ENCODE data around the gene SDF4.

SDF4 gene

DNA sequence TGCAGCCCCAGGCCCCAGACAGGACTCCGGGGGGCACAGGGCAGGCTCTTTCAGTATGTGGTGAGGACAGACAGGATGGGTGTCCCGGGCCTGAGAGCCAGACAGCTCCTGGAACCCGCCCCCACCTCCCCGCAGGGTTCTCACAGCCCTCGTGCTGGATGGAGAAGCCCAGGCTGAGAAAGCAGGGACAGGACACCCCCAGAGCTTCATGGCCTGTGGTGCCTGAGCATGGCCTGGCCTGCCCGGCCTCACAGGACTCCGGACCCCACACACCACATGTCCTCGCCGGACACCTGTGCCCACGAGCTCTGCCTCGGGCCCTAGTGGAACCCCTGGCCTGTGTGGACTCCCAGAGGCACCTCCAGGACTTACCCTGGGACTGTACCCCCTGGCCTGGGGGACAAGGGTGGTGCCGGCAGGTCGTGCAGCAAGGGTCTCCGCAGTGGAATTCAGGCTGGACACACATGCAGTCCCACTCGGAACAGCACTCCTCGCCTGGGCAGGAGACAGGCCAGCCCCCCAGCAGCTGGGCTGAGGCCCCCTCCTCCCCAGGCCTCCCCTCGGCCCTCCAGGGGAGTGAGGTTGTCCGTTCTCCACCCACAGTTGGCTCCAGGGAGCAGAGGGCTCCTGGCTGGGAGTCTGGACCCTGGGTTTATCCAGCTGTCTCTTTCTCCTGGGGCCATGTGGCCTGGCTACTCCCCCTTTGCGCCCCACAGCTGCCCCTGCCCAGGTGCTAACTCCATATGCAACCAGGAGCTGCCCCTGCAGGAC, 26.6 kb downstream of the SDF4 start:
- no peaks in the 10 kb centered on the region for H3K9me3 ChIP-seq (ENCODE audit: control insufficient read depth, insufficient read depth, low read length)
- H3K27me3 ChIP-seq (ENCODE audit: control insufficient read depth, low read length), result peaks cover 64% of the 10 kb centered on the region
- no peaks in the 10 kb centered on the region for H3K79me2 ChIP-seq (ENCODE audit: control insufficient read depth, low read length)
- no peak for TF ChIP-seq EZH2phosphoT487 (IDR thresholded peaks at IDR 0.05; ENCODE audit: borderline replicate concordance, low read length)
- TF ChIP-seq, protein P1, sequence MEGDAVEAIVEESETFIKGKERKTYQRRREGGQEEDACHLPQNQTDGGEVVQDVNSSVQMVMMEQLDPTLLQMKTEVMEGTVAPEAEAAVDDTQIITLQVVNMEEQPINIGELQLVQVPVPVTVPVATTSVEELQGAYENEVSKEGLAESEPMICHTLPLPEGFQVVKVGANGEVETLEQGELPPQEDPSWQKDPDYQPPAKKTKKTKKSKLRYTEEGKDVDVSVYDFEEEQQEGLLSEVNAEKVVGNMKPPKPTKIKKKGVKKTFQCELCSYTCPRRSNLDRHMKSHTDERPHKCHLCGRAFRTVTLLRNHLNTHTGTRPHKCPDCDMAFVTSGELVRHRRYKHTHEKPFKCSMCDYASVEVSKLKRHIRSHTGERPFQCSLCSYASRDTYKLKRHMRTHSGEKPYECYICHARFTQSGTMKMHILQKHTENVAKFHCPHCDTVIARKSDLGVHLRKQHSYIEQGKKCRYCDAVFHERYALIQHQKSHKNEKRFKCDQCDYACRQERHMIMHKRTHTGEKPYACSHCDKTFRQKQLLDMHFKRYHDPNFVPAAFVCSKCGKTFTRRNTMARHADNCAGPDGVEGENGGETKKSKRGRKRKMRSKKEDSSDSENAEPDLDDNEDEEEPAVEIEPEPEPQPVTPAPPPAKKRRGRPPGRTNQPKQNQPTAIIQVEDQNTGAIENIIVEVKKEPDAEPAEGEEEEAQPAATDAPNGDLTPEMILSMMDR (IDR thresholded peaks at IDR 0.05; ENCODE audit: low read depth, low read length, poor library complexity, severe bottlenecking), result no peak
- no peaks in the 10 kb centered on the region for H3F3A ChIP-seq (ENCODE audit: control insufficient read depth, insufficient read depth)
- H3K4me2 ChIP-seq (ENCODE audit: low read length), result no peak overlapping the region
- H3K4me3 ChIP-seq (ENCODE audit: low read length), result no peak overlapping the region
- H3K27ac ChIP-seq (ENCODE audit: low read depth, low read length), result no peak overlapping the region
- H4K20me1 ChIP-seq (ENCODE audit: control insufficient read depth, insufficient read depth, low read depth, low read length), result 0 out of 2 replicates have a peak, but pooled peaks cover 5% of the 10 kb centered on the region
- peaks cover 25% of the 10 kb centered on the region for H3K4me1 ChIP-seq (ENCODE audit: control insufficient read depth, low read length)
- H3K9me2 ChIP-seq (replicated peaks; ENCODE audit: control insufficient read depth, low read length), result no peaks in the 10 kb centered on the region
- no peaks in the 10 kb centered on the region for H3K36me3 ChIP-seq (ENCODE audit: control insufficient read depth, low read length)

DNA sequence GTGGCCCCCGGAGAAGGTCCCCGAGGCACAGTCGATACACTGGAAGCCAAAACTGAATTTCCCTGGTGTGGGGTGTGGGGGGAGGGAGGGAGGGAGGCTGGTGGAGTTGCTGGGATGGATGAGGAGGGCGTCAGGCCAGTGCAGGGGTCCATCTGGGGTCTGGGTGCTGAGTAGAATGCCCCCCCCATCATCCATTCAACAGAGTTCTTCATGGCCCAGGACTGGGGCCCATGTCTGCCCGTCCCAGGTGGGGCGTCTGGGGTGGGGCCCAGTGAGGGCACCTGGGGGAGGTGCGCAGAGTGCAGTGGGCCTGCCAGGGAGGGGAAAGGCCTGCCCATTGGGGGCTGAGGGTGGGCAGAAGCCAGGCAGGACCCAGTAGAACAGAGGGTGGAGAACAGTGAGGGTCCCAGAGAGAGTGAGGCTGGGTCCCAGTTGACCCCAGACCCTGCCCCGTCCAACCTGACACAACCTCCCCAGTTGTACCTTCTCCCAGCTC, 27.3 kb downstream of the SDF4 start:
- no peaks in the 10 kb centered on the region for H3K79me2 ChIP-seq (ENCODE audit: control insufficient read depth, low read length)
- peaks cover 25% of the 10 kb centered on the region for H3K4me1 ChIP-seq (ENCODE audit: control insufficient read depth, low read length)
- H3F3A ChIP-seq (ENCODE audit: control insufficient read depth, insufficient read depth), result no peaks in the 10 kb centered on the region
- no peak overlapping the region for H3K27ac ChIP-seq (ENCODE audit: low read depth, low read length)
- H3K36me3 ChIP-seq (ENCODE audit: control insufficient read depth, low read length), result no peaks in the 10 kb centered on the region
- H3K9me2 ChIP-seq (replicated peaks; ENCODE audit: control insufficient read depth, low read length), result no peaks in the 10 kb centered on the region
- H3K4me3 ChIP-seq (ENCODE audit: low read length), result no peak overlapping the region
- H4K20me1 ChIP-seq (ENCODE audit: control insufficient read depth, insufficient read depth, low read depth, low read length), result 0 out of 2 replicates have a peak, but pooled peaks cover 5% of the 10 kb centered on the region
- no peak overlapping the region for H3K4me2 ChIP-seq (ENCODE audit: low read length)
- peaks cover 60% of the 10 kb centered on the region for H3K27me3 ChIP-seq (ENCODE audit: control insufficient read depth, low read length)
- H3K9me3 ChIP-seq (ENCODE audit: control insufficient read depth, insufficient read depth, low read length), result no peaks in the 10 kb centered on the region
- TF ChIP-seq EZH2phosphoT487 (IDR thresholded peaks at IDR 0.05; ENCODE audit: borderline replicate concordance, low read length), result no peak
- TF ChIP-seq, protein P1 (IDR thresholded peaks at IDR 0.05; ENCODE audit: low read depth, low read length, poor library complexity, severe bottlenecking), result no peak

DNA sequence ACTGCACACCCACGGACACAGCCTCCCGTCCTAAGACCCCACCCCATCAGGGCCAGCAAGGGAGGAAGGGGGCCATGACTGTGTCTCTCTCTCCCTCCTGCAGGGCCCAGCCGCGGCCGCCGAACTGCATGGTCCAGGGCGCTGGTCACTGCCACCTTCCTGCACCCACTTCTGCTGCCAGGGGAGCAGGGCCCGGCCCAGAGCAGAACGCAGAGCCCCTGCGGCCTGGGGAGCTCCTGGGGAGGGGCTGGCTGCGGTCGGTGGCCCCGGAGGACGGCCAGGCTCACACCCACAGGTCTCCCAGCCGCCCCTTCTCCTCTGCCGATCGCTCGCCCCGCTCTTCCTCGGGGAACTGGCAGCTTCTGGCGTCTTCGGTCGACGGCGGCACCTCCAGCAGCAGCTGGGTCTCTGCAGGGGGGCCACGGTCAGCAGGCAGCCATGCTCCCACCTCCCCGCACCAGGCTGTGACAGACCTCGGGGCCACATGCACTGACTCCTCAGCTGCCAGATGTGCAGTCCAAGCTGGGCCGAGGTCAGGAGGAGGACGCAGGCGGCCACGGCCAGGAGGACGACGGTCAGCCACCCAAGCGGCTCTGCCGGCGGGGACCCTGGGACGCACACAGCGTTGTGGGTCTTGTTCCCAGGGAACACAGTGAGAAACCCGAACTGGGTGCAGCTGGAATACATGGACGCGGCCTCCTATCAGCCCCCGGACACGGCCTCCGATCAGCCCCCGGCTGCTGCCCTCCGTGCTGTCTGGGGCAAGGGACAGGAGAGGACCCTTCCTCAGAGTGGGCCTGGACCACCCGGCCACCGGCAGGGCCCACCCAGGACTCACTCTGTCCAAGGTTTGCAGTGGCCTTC, 28.0 kb downstream of the SDF4 start:
- H3F3A ChIP-seq (ENCODE audit: control insufficient read depth, insufficient read depth), result no peaks in the 10 kb centered on the region
- no peak overlapping the region for H3K4me3 ChIP-seq (ENCODE audit: low read length)
- H3K36me3 ChIP-seq (ENCODE audit: control insufficient read depth, low read length), result no peaks in the 10 kb centered on the region
- no peaks in the 10 kb centered on the region for H3K79me2 ChIP-seq (ENCODE audit: control insufficient read depth, low read length)
- H3K27me3 ChIP-seq (ENCODE audit: control insufficient read depth, low read length), result peaks cover 53% of the 10 kb centered on the region
- TF ChIP-seq EZH2phosphoT487 (IDR thresholded peaks at IDR 0.05; ENCODE audit: borderline replicate concordance, low read length), result no peak
- TF ChIP-seq, protein P1 (IDR thresholded peaks at IDR 0.05; ENCODE audit: low read depth, low read length, poor library complexity, severe bottlenecking), result no peak
- no peak overlapping the region for H3K4me2 ChIP-seq (ENCODE audit: low read length)
- H3K9me3 ChIP-seq (ENCODE audit: control insufficient read depth, insufficient read depth, low read length), result no peaks in the 10 kb centered on the region
- no peak overlapping the region for H3K27ac ChIP-seq (ENCODE audit: low read depth, low read length)
- no peaks in the 10 kb centered on the region for H3K9me2 ChIP-seq (replicated peaks; ENCODE audit: control insufficient read depth, low read length)
- H3K4me1 ChIP-seq (ENCODE audit: control insufficient read depth, low read length), result peaks cover 21% of the 10 kb centered on the region
- H4K20me1 ChIP-seq (ENCODE audit: control insufficient read depth, insufficient read depth, low read depth, low read length), result 0 out of 2 replicates have a peak, but pooled peaks cover 5% of the 10 kb centered on the region
